HG03060 (cell line): Measurements from ENCODE around the gene DNM3.

Source experiments
- ATAC-seq: cut with Tn5 transposase; IDR thresholded peaks from one replicate; pipeline ENCODE4 v1.9.1; 2021; ENCODE audit warnings: low read depth, moderate number of reproducible peaks; ENCODE audit not compliant: unreplicated experiment

The DNM3 gene

GRCh38 chr1:172134087-172134731 is 292.9 kb downstream of the DNM3 start:
- no peak for ATAC-seq

DNA sequence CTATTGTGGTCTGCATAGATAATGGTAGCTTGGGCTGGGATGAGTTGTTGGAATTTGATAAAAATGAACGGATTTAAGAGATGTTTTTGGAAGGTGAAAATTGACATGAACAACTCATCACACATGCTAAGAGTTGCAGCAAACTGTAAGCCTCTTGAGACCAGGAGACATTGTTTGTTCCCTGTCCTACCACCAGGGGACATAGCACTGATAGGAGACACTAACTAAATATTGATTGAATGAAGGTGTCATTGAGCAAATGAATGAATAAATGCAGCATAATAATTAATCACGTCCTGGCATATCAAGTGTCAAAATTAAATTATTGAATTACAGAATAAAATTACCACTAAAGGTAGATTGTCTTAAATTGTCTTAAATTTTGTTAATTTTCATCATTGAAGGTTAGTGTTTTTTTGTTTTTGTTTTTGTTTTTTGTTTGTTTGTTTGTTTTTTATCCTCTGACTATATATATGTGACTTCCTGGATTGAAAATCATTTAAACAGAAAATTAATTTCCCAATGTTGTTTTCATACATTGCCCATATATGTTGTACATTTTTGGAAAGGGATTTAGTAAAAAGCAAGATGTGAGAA is 293.9 kb downstream of the DNM3 start:
- ATAC-seq = no peak

GRCh38 chr1:172135978-172136610 is 294.8 kb downstream of the DNM3 start:
- no peak for ATAC-seq

DNA sequence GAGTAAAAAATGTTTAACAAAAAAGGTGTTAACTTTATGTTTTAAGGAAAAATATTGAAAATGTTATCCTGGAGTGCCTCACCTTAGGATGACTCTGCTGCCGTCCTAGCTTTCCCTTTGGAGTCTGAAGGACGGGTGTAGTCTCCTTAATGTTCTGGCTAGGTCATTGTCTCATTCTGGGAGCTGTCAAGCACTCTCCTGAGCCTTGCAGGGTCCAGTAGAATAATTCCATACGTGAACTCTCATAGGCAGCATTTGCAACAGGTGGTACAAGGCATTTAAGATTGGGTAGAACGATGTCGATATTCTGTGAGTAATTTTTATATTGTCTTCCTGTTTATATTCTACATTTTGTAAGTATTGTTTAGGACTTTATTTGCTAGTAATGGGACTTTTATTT is 295.6 kb downstream of the DNM3 start:
- ATAC-seq = no peak

DNA sequence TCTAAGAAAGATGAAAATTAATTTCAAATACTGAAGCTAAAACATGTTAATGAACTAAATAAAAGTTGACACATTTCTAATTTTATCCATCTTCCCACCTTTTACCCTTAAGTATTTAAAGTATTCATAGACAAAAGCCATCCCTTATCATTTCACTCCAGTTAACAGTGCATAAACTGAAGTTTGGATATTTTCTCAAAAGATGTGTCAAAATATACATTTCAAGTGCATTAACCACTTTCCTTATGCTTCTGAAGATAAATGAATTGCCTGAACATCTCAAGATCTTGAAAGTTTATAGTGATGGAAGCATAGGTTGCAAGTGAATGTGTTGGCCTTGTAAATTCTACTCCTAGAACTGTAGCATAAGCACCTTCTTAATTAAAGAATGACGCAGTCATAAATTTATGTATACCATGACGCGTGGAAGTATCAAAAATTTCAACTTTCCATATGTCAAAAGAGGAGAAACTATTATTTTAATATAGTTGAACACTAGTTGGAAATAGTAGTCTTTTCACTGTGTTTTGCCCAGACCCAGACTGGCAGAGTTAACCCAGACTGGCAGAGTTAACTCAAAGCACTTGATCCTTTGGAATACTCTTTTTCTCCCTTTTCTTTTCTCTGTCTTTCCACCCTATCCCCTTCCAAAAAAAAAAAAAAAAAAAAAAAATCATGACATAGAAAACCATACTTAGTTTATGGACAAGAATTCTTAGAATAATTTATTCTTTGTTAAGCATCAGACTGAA is 296.6 kb downstream of the DNM3 start:
- ATAC-seq = no peak

DNA sequence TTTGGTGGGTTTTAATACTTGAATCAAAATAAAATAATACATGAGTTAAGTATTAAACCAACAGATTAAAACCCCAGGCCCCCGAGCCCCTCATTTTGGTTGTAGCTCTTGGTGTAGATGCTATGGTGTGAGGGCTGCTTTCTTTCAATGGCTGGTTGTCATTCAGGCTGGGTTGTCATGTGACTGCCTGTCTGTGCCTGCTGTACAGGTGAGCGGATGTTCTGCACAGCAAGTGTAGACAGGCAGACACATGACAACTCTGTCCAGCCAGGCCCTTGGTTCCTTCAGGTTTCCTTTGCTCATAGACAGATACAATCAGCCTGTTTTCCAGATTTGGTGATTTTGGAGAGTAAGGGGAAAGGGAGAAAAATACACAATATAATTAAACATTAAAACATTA is 297.3 kb downstream of the DNM3 start:
- no peak for ATAC-seq

GRCh38 chr1:172139196-172139595 is 297.9 kb downstream of the DNM3 start:
- ATAC-seq = no peak

DNA sequence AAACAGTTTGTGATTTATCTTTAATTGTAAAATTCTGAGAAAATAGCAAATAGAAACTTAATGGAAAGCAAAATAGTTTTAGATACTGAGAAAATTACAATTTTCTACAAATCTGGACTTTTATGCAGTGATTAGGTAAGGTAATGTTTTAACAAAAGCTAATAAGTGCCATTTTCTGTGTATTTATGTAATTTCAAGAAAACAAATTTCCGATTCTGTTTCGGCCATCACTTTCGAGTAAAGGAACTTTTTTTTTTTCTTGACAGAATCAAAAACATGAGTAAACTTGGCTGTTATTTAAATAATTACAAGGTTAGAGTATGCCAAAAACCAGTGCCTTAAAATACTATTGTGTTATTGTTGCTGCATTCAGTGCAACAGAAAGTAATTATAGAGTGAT is 298.8 kb downstream of the DNM3 start:
- no peak for ATAC-seq

DNA sequence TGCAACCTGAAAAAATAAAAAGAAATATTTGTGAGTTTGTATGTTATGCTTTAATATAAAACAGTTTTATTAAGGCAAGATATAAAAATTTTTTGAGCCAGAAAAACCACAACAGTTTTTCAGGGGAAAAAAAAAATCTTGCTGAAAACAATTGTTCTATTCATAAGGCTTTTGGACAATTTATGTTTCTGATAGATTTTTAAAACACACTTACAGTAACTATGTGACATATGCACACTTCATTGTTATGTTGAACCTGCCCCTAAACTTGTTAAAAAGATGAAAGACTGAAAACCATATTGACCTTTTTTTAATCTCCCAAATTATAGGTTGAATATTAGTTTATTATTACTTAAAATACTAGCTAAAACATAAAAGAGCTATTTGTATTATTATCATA is 299.3 kb downstream of the DNM3 start:
- ATAC-seq = no peak

- no peak for ATAC-seq
Measured at GRCh38 chr1:172141341-172141881, 300.1 kb downstream of the DNM3 start.

DNA sequence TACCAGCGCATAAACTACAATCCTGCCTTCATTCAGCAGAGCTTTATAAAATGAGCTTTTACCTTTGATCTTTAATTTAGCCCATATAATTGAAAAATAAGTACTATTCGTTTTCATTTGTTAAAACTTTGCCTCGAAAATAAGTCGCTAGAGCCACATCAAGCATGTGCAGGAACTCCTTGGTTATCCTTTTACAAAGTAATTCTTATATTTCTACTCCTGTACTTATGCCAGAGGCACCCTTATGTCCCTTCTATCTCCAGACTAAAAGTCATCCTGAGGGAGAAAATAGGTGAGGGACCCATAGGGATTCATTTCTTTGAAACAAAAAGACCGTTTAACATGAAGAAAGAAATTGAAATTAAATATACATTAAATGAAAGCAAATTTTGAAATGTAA is 301.0 kb downstream of the DNM3 start:
- ATAC-seq = no peak

DNA sequence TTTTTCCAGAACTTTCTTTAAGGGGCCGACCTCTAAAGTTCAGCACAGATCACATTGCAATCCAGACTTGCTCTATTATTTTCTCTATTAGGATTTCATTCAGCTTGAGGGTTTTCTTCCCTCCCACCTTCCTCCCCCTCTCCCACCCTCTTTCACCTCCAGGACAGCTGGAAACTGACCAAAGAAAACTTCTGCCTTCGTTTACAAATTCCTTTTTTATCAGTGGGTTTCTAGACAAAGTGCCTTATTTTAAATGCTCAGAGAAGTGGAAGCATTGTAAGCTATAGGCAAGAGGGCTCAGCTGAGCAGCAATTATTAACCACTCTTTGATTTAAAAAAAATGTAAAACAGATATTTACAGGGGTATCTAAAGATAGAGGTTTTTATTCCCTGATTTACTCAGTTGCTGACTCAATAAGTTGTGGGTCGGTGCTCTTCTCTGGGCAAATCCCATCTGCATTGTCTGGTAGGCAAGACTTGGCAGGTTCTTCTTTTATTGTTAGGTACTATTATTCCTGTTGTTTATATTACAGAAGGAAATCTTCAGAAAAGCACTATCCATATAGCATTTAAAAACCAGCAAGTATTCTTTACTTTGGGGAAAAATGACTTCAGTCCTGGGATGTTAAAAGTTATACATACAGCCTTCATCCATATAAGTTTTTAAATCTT is 302.2 kb downstream of the DNM3 start:
- no peak for ATAC-seq

GRCh38 chr1:172144445-172145061 is 303.3 kb downstream of the DNM3 start:
- ATAC-seq = no peak

DNA sequence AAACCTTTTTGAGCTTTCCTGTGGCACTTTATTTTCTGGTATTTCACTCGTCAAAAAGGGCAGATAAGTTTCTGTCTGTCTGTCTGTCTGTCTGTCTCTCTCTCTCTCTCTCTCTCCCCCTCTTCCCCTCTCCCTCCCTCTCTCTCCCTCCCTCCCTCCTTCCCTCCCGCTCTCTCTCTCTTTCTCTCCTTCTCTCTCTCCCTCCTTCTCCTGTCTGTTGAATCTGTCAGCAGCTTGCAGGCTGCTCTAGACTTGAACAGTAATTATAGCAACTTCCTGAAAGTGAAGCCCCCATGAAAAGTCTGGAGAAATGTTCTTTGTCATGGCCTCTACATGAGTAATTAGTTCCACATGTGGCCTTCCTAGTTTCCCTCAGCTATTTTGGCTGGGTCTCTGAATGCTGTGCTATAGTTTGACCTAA is 303.9 kb downstream of the DNM3 start:
- no peak for ATAC-seq

GRCh38 chr1:172145656-172146055 is 304.4 kb downstream of the DNM3 start:
- no peak for ATAC-seq

- no peak for ATAC-seq
Measured at GRCh38 chr1:172146141-172146850, 305.0 kb downstream of the DNM3 start.

DNA sequence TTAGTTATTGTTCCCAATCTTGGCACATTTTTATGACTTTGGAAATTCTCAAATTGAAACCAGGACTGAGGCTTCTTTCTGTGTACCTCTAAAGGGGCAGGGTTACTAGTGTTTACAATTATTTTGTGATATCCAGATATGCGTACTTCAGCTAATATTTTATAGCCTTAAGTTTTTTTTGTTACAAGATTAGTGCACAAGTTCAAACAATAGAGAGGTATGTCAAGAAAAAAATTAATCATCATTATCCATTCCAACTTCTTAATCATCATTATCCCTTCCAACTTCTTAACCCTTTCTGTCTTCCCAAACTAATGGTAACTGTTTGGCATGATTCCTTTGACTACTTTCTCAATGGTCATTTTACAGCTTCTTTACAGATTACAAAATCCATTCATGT is 306.2 kb downstream of the DNM3 start:
- ATAC-seq = no peak

DNA sequence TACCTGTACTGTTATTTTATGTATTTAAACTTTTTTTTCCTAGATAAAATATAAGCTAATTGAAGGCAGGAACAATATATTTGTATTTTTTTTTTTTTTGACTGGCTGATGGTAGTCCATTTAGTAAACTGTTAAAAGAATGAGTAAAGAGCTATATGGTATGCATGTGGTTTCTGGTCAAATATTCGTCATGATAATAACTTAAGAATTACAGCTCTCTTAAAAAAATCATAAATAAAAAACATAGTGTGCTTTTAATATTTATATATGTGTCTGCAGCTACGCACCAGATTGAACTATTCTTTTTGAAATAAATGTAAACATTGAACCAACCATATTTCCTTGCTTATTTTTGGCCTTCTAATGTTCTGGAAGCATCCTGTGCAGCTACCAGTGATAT is 306.9 kb downstream of the DNM3 start:
- ATAC-seq = no peak

DNA sequence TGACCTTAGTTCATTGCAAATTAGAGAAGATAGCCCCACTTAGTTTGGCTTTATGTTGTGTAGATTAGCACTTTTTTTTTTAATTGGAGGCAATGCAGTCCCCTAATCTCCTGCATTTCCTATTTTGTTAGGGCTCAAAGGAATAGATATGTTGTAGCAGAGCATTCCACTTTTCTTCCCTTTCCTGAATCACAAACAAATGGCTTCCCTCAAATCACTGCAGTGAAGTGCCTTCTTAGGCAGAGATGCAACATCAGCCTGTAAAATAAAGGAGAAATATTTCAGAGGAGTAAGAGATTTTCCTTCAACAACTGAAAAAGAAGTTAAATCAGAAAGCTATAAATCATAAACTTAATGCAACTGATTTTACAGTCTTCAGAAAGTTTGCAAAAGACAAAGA is 307.4 kb downstream of the DNM3 start:
- no peak for ATAC-seq

GRCh38 chr1:172149346-172149745 is 308.0 kb downstream of the DNM3 start:
- no peak for ATAC-seq
